ENCODE data around the gene RFLNA.

- TF ChIP-seq CTCF (IDR thresholded peaks at IDR 0.05), result no peak
- no peak for TF ChIP-seq POLR2AphosphoS5 (IDR thresholded peaks at IDR 0.05)
- no peak for TF ChIP-seq EP300 (IDR thresholded peaks at IDR 0.05)
Observed at GRCh38 chr12:124276337-124276736, 18.6 kb upstream of the RFLNA start.

All from esophagus muscularis mucosa (tissue), 4 donors.